ENCODE measurements around the gene VAPA.

VAPA gene

DNA sequence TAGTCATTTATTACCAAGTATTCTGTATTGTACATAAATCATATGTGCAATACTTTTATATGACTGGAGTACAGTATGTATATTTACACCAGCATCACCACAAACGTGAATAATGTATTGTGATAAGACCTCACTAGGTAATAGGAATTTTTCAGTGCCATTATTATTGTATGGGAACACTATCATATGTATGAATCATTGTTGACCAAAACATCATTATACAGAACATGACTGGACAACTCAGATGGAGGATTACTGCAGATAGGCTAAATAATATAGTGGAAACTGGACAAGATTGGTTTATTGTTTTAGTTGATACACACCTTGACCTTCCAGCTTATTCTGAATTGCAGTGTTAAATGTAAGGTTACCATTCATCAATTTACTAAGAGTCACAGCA is 33.4 kb downstream of the VAPA start:
- DNase-seq = no peak

- no peak for DNase-seq
Observed at GRCh38 chr18:9949315-9949714, 35.5 kb downstream of the VAPA start.

- DNase-seq = no peak
Observed at GRCh38 chr18:9949861-9950260, 36.0 kb downstream of the VAPA start.

GRCh38 chr18:9950289-9951016 is 36.6 kb downstream of the VAPA start:
- no peak for DNase-seq

GRCh38 chr18:9951022-9951859 is 37.4 kb downstream of the VAPA start:
- no peak for DNase-seq

GRCh38 chr18:9952633-9953416 is 39.0 kb downstream of the VAPA start:
- no peak for DNase-seq

GRCh38 chr18:9958861-9959399 is 45.1 kb downstream of the VAPA start:
- DNase-seq = no peak

- DNase-seq = no peak
Observed at GRCh38 chr18:9959564-9959963, 45.7 kb downstream of the VAPA start.

DNA sequence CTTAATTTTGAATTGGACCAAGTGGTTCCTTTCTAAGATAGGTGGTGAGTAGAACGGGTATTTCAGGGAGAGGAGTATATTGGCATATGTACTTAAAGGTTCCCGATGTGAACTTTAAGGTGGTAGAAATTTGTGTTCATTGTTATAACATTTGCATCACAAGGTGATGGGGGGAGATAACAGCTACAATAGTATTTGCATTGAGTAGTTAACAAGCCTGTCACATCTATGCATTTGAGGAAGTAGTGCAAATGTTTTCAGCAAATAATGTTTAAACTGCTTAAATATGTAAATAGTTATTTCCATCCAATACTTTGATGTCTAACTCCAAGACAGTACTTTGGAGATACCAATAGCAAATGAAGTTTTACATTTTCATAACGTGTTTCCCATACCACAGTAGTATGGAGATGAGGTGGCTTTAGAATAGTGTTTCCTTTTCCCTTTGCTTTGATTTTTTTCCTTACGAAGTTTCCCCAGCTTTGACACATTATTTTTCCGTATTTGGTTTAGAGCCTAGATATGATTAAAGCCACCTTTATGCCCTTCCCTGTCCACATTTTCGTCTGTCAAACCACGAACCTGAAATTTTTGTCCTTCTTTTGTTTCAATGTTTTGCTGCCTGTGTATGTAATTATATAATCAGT is 46.6 kb downstream of the VAPA start:
- DNase-seq = no peak

GRCh38 chr18:9961041-9961440 is 47.2 kb downstream of the VAPA start:
- DNase-seq = no peak

DNA sequence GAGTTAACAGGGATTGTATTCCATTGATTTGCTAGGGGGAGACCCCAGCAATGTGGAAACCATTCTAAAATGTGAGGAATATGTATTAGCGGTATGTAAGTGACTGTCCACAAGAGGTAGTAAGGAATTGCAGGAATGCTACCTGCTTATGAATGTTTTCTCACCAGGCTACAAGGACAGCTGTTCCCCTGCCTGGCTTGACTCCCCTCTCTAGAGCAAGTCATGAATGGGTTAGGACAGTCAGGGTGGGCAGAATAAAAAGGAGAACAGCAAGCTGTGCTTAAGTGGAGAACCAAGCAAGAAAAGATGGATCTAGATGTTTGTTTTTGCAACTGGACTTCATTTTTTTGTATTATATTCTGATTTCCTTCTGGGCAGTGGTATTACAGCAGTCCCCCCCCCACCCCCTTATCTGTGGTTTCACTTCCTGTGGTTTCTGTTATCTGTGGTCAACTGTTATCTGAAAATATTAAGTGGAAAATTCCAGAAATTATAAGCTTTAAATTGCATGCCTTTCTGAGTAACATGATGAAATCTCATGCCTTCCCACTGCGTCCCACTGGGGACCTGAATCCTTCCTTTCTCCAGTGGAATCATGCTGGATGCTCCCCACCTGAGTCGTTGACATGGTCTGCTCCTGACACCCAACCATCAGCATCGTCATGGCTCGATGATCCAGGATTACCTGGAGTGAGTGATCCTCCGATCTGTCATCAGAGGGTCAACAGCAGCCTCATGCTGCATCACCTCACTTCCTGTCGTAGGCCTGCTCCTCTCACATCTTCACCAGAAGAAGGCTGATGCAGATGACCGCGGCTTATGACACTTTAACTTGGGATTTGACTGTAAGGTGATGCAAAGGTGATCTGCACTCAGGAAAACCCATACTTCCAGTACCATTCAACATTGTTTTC is 52.2 kb downstream of the VAPA start:
- DNase-seq = no peak

DNA sequence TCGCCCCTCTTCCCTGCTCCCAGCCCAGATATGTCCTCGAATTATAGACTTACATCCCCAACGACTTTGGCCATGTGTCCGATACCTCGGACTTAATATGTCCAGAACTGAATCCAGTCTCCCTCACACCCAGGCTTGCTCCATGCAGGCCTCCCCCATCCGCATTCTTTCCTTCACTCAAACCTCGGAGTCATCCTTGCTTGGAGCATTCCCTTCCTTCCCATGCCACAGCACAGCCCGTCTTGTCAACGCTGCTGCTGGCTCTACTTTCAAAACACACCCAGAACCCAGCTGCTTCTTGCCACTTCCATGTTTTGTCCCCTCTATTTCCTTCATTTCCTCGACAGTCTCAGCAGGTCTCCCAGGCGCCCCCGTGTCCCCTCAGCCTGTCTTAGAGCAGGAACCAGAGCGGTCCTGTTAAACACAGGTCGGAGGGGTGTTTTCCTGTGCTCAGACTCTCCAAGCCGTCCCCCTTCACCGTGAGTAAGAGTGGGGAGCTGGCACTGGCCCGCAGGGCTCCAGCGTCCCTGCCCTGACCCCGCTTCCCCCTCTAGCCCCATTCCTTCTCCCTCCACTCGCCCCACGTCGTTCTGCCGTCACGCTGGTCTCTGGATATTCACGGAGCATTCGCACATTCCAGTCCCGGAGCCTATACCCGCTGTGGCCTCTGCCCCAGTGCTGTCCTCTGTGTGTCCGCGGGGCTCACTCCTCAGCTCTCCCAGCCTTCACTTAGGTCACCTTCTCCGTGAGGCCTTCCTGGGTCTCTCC is 54.4 kb downstream of the VAPA start:
- no peak for DNase-seq

GRCh38 chr18:9969247-9969646 is 55.4 kb downstream of the VAPA start:
- DNase-seq = no peak

DNA sequence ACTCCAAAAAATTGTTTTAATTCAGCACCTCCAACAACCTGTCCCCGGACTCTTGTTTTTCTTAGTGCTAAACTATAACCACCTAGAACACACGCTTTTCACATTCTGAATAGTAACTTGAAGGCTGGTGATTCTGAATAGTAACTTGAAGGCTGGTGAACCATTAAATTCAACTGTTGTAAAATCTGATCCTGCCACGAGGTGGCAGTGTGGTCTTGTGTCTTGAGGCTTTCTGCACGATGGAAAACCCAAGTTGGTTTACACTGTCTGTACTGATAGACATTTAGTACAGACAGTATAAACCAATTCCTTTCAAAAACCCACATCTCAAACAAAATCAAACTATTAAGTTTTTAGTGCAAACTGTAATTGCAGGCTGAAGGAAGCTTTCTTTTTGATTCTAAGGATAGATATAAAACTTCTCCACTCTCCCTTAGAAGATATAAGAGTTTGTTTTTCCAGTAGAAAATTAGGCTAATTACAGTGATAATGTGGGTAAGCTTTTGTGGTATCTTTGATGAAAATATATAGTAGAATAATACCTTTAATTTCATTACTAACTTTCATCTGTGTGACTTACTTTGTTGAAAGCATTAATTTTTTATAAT is 57.6 kb downstream of the VAPA start:
- no peak for DNase-seq

- no peak for DNase-seq
Observed at GRCh38 chr18:9973470-9973869, 59.7 kb downstream of the VAPA start.

DNA sequence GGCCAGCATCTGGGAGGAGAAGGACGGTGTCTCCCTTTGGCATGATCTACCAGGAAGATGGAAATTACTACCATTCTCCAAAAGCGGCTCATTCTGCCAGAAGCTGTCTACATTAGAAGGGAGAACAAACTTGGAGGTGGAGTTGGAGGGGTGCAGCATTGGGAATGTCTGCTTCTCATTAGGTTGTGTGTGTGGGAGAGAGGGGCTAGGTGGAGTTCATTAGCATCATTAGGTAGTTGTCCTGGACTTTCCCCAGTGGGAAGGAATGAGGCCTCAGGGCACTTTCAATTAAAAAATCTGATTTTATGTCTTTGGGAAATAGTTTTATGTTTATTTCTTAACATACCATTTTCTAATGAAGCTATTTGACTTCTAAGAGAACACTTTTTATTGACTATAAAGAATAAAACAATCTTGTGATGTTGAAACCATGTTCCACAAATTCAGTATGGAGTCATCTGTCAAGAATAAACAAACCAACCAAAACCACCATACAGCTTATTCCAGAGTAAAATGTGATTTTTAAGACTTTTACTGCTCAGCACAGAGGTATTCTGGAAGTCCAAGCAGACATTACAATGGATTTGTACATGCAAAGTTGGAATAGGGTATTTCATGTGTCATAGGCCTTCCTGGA is 60.6 kb downstream of the VAPA start:
- DNase-seq = no peak

GRCh38 chr18:9975658-9976057 is 61.8 kb downstream of the VAPA start:
- DNase-seq = no peak

GRCh38 chr18:9982711-9983110 is 68.9 kb downstream of the VAPA start:
- DNase-seq = no peak

DNA sequence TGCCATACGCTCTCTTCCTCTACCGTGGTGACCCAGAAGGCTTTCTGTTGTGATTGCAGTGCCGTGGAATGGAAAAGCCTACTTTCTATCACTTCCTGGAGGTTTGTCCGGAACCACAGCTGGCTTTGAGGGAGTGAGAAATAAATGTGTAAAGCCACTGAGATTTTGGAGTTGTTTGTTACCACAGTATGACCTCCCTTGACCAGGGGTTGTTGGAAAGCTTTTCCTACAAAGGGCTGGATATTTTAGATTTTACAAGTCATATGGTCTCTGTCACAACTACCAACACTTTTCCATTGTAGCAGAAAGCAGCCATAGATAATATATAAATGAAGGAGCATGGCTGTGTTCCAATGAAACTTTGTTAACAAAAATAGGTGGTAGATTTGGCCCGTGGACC is 70.3 kb downstream of the VAPA start:
- DNase-seq = no peak

DNA sequence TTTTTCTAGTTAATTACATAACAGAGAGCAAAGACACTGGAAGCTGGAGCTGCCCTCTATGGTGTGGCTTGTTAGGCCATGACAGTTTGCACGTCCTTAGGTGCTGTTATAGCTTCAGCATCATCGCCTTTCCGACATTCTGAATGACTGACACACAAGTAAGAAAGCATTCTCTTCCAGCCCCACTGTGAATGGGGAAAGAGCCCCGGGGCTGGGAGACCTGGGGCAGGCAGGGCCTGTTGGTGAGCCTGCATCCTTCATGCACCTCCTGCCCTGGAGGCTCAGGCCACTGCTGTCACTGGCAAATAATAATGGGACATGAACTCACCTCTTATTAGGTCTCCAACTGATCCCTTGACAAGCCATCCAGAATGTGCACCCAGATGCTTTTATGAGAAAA is 71.8 kb downstream of the VAPA start:
- no peak for DNase-seq

Measured in cortex of kidney (tissue), 1 donor.